Endothelial cell (in vitro differentiated cells): Measurements from ENCODE around the gene TBKBP1. TPM values are rescaled to one million over a fixed set of nuclear protein-coding genes. Genes with fewer than 3 reads are reported as not detected.
"Not testable (repeated sequence)": the region's sequence is repeated elsewhere in the genome, so short reads cannot be mapped to it uniquely, and the experiment has no call there.

Experiments
- DNase-seq: peaks from one replicate; pipeline ENCODE4 v3.0.0; 2021; ENCODE audit warnings: low spot score
- H3K27ac Mint-ChIP-seq: one replicate; pipeline ENCODE4 v1.8.0; 2021; ENCODE audit warnings: mixed read lengths, inconsistent platforms; ENCODE audit not compliant: unreplicated experiment
- H3K27me3 Mint-ChIP-seq: one replicate; pipeline ENCODE4 v1.8.0; 2021; ENCODE audit warnings: mild to moderate bottlenecking, moderate library complexity, mixed read lengths, inconsistent platforms; ENCODE audit not compliant: unreplicated experiment
- H3K36me3 Mint-ChIP-seq: one replicate; pipeline ENCODE4 v1.8.0; 2021; ENCODE audit warnings: mild to moderate bottlenecking, low read depth, mixed read lengths, inconsistent platforms; ENCODE audit not compliant: unreplicated experiment
- H3K4me1 Mint-ChIP-seq: one replicate; pipeline ENCODE4 v1.8.0; 2021; ENCODE audit warnings: mild to moderate bottlenecking, mixed read lengths, inconsistent platforms; ENCODE audit not compliant: unreplicated experiment
- H3K4me3 Mint-ChIP-seq: one replicate; pipeline ENCODE4 v1.8.0; 2021; ENCODE audit warnings: mild to moderate bottlenecking, mixed read lengths, inconsistent platforms; ENCODE audit not compliant: unreplicated experiment
- H3K9me3 Mint-ChIP-seq: one replicate; pipeline ENCODE4 v1.8.0; 2021; ENCODE audit warnings: mixed read lengths, inconsistent platforms; ENCODE audit not compliant: unreplicated experiment
- CTCF ChIP-seq: fragments of 200-600 bp; sonication (generic); IDR thresholded peaks from one replicate; pipeline ENCODE4 v1.5.0; 2021; ENCODE audit warnings: antibody characterized with exemption; ENCODE audit not compliant: unreplicated experiment
- total RNA-seq: library from RNA; stranded (reverse); fragmentation: NEBNext Ultra II Directional; extraction: Animal tissue kit (Norgen Biotek cat#: 25700); gene quantifications from one replicate; pipeline ENCODE4 v1.2.1, GENCODE V29; 2021; ENCODE audit not compliant: unreplicated experiment

The TBKBP1 gene
- total RNA-seq, 1 donor from 2014 or later: 31.4 TPM

GRCh38 chr17:47678196-47678595, 15.8 kb upstream of the TBKBP1 start:
- H3K27me3 Mint-ChIP-seq: peaks cover 1% of the 10 kb centered on the region
- no peak for DNase-seq
- no peaks in the 10 kb centered on the region for H3K9me3 Mint-ChIP-seq
- peaks cover 12% of the 10 kb centered on the region for H3K4me1 Mint-ChIP-seq
- H3K4me3 Mint-ChIP-seq: no peak overlapping the region
- no peak for TF ChIP-seq CTCF
- peaks cover 71% of the 10 kb centered on the region for H3K36me3 Mint-ChIP-seq
- H3K27ac Mint-ChIP-seq: no peak overlapping the region

GRCh38 chr17:47682138-47682537, 11.8 kb upstream of the TBKBP1 start:
- no peaks in the 10 kb centered on the region for H3K9me3 Mint-ChIP-seq
- peak overlapping the region; percentile 14 for H3K4me3 Mint-ChIP-seq
- no peak for TF ChIP-seq CTCF
- DNase-seq: no peak
- H3K4me1 Mint-ChIP-seq: peaks cover 12% of the 10 kb centered on the region
- peaks cover 1% of the 10 kb centered on the region for H3K27me3 Mint-ChIP-seq
- H3K27ac Mint-ChIP-seq: no peak overlapping the region
- H3K36me3 Mint-ChIP-seq: peaks cover 59% of the 10 kb centered on the region

GRCh38 chr17:47682727-47683126, 11.2 kb upstream of the TBKBP1 start:
- not testable (repeated sequence) for H3K9me3 Mint-ChIP-seq, H3K27me3 Mint-ChIP-seq, H3K27ac Mint-ChIP-seq, DNase-seq
- H3K36me3 Mint-ChIP-seq: peaks cover 58% of the 10 kb centered on the region
- peak overlapping the region; percentile 32 for H3K4me3 Mint-ChIP-seq
- peaks cover 12% of the 10 kb centered on the region for H3K4me1 Mint-ChIP-seq

GRCh38 chr17:47684025-47684424, 9.9 kb upstream of the TBKBP1 start:
- H3K9me3 Mint-ChIP-seq: no peaks in the 10 kb centered on the region
- H3K27me3 Mint-ChIP-seq: no peaks in the 10 kb centered on the region
- peaks cover 12% of the 10 kb centered on the region for H3K4me1 Mint-ChIP-seq
- TF ChIP-seq CTCF: no peak
- no peak overlapping the region for H3K4me3 Mint-ChIP-seq
- H3K36me3 Mint-ChIP-seq: peaks cover 52% of the 10 kb centered on the region
- DNase-seq: no peak
- no peak overlapping the region for H3K27ac Mint-ChIP-seq

- DNase-seq: no peak
- Mint-ChIP-seq H3K36me3 (peaks cover 52% of the 10 kb centered on the region), H3K9me3 (no peaks in the 10 kb centered on the region), H3K4me1 (peaks cover 12% of the 10 kb centered on the region), H3K4me3 (no peak overlapping the region), H3K27me3 (no peaks in the 10 kb centered on the region), H3K27ac (peak overlapping the region; percentile 30)
- TF ChIP-seq CTCF: no peak
Observed at GRCh38 chr17:47684535-47685193, 9.3 kb upstream of the TBKBP1 start.
